ENCODE results near the gene NDUFA7.
"Not testable (repeated sequence)": the region's sequence is repeated elsewhere in the genome, so short reads cannot be mapped to it uniquely, and the experiment has no call there.

Gene NDUFA7

GRCh38 chr19:8342316-8342683 lies 21.1 kb upstream of the NDUFA7 start:
- no peak for DNase-seq (ENCODE audit: low read depth in 3 of 3, low spot score in 1 of 3)

- DNase-seq (ENCODE audit: low read depth in 3 of 3, low spot score in 1 of 3) = not testable (repeated sequence)
Observed at GRCh38 chr19:8341504-8341903, 20.3 kb upstream of the NDUFA7 start.

DNA sequence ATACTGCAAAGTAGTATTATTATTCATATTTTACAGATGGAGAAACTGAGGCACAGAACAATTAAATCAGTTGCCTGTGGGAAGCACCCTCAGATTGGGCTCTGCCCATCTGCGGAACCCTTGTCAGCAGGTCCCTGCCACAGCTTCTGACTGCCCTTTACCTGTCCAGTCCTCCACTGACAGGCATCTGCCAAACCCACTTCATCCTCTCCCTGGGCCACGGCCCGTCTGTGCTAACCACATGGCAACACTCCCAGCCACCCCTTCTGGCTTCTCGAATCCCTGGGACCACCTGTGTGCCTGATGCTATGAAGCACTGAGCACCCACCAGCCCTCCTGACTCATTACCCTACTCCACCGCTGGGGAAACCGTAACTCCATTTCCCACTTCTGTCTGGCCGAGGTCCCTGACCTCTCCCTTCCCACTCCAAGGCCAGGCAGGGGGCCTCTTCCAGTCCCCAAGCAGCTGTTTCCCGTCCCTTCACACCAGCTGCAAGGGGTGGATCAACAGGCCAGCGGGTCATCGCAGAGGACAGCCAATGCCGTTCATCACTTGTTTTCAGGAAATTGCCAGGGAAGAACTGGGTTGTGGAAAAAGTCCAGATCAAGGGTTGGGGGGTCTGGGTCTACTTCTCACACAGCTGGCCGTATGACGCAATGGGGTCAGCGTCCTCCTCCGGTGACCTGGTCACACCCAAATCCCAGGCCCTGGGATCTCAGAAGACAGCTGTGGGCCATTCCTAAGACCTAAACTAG lies 19.3 kb upstream of the NDUFA7 start:
- DNase-seq (ENCODE audit: low read depth in 3 of 3, low spot score in 1 of 3) = no peak

DNA sequence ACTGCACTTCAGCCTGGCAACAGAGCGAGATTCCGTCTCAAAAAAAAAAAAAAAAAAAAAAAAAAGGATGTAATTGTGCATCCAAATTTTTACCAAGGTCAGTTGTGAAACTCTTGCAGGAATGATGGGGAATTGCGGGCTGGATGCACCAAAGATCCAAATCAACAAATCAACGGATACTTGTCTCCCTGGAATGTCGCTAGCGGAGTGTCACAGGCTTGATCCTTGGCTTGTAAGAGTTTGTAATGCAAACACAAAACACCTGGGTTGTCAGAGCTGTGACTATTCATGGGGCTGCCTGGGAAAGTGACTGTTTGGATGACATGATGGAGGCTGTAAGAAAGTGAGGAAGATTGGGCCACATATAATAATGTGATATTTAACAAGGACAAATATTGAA lies 17.7 kb upstream of the NDUFA7 start:
- DNase-seq (ENCODE audit: low read depth in 3 of 3, low spot score in 1 of 3) = no peak

DNA sequence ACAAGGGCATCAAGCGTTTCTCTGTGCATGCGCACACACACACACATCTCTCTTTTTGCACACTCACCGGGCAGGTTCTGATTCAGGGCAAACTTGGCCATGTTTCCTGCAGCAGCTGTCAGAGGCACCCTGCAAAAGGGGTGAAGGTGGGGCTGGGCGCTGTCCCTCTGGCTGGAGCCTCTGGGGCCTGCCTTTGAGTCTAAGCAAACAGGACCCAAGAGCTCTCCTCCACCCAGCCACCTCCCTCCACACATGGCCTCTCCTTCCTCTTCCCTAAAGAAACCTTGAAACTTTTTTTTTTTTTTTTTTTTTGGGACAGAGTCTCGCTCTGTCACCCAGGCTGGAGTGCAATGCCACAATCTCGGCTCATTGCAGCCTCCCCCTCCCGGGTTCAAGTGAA lies 16.6 kb upstream of the NDUFA7 start:
- no peak for DNase-seq (ENCODE audit: low read depth in 3 of 3, low spot score in 1 of 3)

GRCh38 chr19:8336660-8337059 lies 15.5 kb upstream of the NDUFA7 start:
- no peak for DNase-seq (ENCODE audit: low read depth in 3 of 3, low spot score in 1 of 3)

DNA sequence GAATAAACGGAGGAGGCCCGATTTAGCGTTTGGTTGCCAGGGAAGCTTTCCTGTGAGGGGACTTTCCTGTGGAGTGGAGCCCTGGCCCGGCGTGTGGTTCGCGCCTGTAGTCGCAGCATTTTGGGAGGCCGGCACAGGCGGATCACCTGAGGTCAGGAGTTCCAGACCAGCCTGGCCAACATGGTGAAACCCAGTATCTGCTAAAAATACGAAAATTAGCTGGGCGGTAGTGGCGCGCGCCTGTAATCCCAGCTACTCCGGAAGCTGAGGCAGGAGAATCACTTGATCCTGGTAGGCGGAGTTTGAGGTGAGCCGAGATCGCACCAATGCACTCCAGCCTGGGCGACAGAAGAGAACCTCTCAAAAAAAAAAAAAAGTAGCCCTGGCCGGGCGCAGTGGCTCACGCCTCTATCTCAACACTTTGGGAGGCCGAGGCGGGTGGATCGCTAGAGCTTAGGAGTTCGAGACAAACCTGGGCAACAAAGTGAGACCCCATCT lies 14.9 kb upstream of the NDUFA7 start:
- DNase-seq (ENCODE audit: low read depth in 3 of 3, low spot score in 1 of 3) = no peak

DNA sequence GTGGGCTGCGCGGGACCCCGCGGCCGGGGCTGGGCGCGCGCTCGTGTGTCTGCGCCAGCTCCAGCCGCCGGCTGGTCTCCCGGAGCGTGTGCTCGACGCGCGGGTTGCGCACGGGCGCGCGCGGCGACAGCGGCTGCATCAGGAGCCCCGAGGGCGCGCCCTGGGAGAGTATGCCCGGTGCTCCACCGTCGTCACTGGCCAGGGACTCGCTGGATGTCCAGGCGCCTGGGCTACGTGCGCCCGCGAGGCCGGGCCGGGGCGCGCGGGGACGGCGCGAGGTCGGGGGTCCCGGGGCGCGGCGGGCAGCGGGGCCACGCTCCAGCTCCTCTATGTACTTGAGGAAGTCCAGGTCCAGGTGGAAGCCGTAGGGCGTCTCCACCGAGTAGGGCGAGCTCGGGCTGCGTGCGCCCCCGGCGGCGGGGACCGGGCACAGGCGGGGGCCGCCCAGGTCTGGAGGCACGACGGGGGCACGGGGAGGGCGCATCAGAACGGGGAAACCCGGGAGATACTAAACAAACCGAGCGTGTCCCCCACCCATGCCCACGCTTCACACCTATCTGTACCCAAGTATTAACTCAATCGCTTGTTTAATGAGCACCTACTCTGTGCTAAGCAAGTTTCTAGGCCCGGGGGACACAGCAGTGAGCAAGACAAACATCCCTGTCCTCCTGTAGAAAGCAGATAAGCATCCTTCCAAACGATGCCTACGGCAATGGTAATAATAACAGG lies 14.3 kb upstream of the NDUFA7 start:
- DNase-seq (ENCODE audit: low read depth in 3 of 3, low spot score in 1 of 3) = no peak

DNA sequence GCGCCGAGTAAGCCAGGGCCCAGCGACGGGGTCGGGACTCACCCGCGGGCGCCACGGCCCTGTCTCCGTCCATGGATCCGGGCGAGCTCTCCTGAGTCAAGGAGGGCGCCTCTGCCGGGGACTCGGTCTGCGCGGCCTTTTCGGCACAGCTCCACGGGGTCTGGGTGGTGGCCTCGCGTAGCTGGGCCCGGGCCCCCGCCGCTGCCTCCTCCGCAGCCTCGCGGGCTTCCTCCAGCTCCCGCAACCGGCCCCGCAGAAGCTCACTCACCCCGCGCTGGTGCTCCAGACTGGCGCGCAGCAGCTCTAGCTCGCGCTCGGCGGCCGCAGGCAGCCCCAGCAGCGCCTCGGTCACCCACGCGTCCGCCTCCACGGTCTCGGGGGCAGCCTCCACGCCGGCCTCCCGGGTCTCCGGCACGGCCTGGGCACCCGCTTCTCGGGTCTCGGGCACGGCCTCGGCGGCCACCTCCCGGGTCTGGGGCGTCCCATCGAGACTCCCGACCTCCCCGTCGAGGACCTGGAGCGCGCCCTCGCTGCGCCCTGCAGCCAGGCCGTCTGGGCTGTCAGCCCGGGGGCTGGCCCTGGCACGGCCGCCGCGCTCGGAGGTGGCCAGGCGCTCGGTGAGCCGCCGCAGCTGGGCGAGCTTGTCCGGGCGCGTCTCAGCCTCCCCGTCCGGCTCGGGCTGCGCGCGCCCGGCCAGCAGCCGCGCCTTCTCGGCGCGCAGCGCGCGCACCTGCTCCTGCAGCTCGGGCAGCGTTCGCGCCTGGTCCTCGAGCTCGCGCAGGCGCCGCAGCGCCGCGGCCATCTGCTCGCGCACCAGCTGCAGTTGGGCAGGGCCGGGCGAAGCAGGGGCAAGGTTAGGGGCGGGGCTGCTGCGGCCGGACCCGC lies 13.5 kb upstream of the NDUFA7 start:
- DNase-seq (ENCODE audit: low read depth in 3 of 3, low spot score in 1 of 3) = no peak

DNA sequence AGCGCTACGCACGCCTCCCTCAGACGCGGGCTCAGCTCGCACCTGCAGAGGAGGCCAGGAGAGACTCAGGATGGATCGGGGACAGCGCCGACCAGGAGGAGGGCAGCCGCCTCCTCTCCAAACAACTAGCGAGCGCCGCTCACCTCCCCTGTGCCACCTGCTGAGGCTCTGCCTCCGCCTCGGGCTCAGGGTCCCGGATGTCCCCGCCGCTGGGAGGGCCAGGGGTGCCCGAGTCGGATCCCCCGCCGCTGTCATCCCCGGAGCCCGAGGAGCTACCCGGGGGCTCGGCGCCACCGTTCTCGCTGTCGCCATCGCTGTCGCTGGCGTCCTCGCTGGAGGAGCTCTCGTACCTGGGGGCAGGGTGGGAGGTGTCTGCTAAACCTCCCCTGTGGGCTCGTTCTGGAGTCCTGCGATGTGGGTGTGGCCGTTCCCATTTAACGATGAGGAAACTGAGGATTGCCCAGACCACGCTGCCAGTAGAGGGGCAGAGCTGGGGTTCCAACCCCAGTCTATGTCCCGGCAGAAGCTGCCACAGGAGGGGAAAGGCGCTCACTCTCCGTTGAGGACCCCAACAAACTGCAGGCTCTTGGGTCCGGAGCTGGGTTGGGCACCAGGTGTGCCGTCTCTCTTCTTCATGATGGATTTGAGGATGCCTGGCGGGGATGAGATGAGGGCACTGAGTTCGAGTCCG lies 12.7 kb upstream of the NDUFA7 start:
- DNase-seq (ENCODE audit: low read depth in 3 of 3, low spot score in 1 of 3) = no peak

- DNase-seq (ENCODE audit: low read depth in 3 of 3, low spot score in 1 of 3) = no peak
Observed at GRCh38 chr19:8332976-8333766, 12.0 kb upstream of the NDUFA7 start.

- DNase-seq (ENCODE audit: low read depth in 3 of 3, low spot score in 1 of 3) = no peak
Observed at GRCh38 chr19:8331263-8331845, 10.2 kb upstream of the NDUFA7 start.

GRCh38 chr19:8329996-8330395 lies 8.8 kb upstream of the NDUFA7 start:
- DNase-seq (ENCODE audit: low read depth in 3 of 3, low spot score in 1 of 3) = no peak

DNA sequence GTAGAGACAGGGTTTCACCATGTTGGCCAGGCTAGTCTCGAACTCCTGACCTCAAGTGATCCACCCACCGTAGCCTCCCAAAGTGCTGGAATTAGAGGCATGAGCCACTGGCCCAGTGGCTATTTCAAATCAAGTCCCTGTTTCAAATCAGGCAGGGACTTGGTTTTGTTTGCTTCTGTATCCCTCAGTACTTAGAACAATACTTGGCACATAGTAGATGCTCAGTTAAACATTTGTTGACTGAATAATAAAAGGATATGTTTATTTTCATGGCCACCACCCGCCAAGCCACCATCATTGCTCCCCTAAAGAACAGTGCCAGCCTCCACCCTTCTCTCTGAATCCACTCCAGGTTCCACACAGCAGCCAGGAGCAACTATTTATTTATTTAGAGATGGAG lies 4.3 kb upstream of the NDUFA7 start:
- DNase-seq (ENCODE audit: low read depth in 3 of 3, low spot score in 1 of 3) = no peak

DNA sequence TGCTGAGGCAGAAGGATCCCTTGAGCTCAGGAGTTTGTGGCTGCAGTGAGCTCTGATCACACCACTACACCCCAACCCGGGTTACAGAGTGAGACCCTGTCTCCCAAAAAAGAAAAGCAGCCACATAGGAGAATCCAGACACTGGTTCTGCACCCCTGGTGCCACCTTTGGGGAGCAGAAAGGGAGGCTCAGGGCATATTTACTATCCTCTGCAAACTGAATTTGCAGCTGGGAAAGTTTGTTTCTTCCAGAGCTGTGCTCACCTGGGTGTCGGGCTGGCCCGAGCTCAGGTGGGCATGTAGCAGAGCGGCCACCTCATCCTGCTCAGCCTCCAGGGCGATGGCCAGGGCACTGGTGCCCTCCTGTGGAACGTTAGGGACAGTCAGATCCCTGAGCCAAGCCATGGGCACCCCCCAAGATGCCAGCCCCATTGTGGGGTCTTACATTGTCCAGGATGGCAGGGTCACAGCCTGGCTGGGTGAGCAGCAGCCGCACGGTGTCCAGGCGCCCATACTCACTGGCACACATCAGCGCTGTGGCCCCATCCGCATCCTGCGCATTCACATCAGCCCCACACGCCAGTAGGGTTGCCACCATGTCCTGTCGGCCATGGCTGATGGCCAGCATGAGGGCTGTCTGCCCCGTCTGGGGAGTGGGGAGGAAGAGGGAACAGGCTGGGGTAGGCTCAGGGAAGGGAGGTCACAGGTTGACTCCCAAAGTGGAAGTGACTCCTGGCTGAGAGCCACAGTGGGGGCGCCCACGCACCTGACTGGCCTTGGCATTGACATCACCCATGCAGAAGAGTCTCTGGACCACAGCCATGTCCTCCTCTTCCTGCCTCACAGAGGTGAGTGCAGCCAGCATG lies 3.2 kb upstream of the NDUFA7 start:
- no peak for DNase-seq (ENCODE audit: low read depth in 3 of 3, low spot score in 1 of 3)

DNA sequence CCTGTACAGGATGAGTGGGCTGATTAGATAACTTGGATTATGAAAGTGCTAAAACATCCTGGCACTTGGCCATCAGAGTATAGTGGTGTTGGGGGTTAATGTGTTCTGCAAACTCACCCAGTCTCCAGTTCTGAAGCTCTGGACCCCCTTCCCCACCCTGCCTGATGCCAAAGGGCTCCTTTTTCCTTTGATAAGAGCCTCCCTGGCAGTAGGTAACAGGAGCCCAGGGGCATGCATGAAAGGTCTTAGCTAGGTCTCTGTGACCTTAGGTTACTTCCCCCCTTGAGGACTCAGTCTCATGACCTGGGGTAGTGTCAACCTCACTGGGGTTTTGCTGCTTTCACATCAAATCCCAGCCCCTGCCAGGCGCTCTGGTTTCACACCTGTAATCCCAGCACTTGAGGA lies 2.6 kb upstream of the NDUFA7 start:
- no peak for DNase-seq (ENCODE audit: low read depth in 3 of 3, low spot score in 1 of 3)

GRCh38 chr19:8322638-8322997 lies 1.4 kb upstream of the NDUFA7 start:
- no peak for DNase-seq (ENCODE audit: low read depth in 3 of 3, low spot score in 1 of 3)

DNA sequence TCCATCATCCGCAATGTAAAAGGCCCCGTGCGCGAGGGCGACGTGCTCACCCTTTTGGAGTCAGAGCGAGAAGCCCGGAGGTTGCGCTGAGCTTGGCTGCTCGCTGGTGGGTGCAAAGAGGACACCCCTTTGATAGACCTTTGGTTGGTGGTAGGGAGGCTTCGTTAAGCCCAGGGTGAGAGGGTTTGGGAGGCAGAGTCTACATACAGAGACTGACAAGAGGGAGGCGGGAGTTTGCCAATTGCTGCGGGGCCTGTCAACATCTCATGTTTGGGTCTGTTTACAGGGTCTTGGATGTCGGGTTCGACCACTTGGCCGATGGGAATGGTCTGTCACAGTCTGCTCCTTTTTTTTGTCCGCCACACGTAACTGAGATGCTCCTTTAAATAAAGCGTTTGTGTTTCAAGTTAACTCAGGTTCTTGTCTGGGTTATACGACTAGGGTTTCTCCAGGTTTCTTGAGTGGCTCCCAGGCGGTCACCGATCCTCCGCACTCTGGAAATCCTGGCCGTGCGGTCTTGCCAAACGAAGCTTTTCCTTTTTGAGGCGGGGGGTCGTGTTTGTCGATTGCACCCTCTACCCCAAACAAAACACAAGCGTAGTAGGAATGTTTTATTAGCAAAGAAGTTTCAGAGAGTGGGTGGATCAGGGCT lies 937 bp upstream of the NDUFA7 start:
- no peak for DNase-seq (ENCODE audit: low read depth in 3 of 3, low spot score in 1 of 3)
